H1 (cell line): ENCODE measurements around the gene CETN2. TPM values are rescaled to one million over a fixed set of nuclear protein-coding genes. Genes with fewer than 3 reads are reported as not detected.

ENCODE experiments used
- KDM1A ChIP-seq: fragments of 200-600, 300-600 bp; sonication (generic); IDR thresholded peaks from 2 replicates; pipeline ENCODE4 v1.7.1; 2016; ENCODE audit warnings: mild to moderate bottlenecking, low read length, borderline replicate concordance
- PHF8 ChIP-seq: fragments of 200-600 bp; sonication (generic); conservative IDR thresholded peaks from 2 replicates; pipeline ENCODE4 v1.7.1; 2012; ENCODE audit warnings: low read depth, mild to moderate bottlenecking, inconsistent platforms, low read length, moderate library complexity
- SP2 ChIP-seq: IDR thresholded peaks from 2 replicates; pipeline ENCODE4 v1.6.1; 2012; ENCODE audit warnings: mild to moderate bottlenecking, low read length, inconsistent platforms
- polyA plus RNA-seq, 7 experiments: library from polyadenylated mRNA; depleted of rRNA in 3 of 7; stranded (reverse) in 5 of 7; unstranded in 2 of 7; fragments of >200 nt in 5 of 7; fragments of 200-250 nt in 2 of 7; gene quantifications; 1 replicate in 5 of 7; 2 replicates in 1 of 7; 4 replicates in 1 of 7; pipeline versions ENCODE4 v1.2.1 to v1.2.3, GENCODE V29; 2011 to 2013; ENCODE audit warnings: missing spikeins in 2 of 7, mixed read lengths in 2 of 7
- total RNA-seq: library from RNA; stranded (reverse); fragmentation: NEBNext Ultra II Directional; extraction: Animal tissue kit (Norgen Biotek cat#: 25700); gene quantifications from 2 replicates; pipeline ENCODE4 v1.2.1, GENCODE V29; 2021

CETN2 gene
- total and polyA plus RNA-seq, 2 of the 8 experiments (the other 6 are each of a cell fraction or from before 2014, with no cell fraction given): 13.1 to 24.3 TPM

DNA sequence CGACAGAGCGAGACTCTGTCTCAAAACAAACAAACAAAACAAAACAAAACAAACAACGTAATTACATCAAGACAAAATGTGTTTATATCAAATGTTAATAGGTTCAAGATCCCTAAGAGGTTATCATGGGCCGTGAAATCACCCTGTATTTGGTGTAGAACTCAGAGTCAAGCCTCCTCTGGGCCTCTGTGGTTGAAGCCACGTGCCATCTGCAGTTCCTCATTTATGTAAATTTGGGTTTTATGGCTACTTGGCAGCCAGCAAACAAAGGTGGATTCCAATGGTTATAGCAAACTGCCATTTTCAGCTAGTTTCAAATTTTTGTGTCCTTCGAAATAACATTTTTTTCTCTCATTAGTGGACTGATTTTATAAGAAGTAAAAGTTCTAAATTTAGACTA, 16.7 kb upstream of the CETN2 start (continued):
- TF ChIP-seq KDM1A: no peak
- no peak for TF ChIP-seq PHF8
- no peak for TF ChIP-seq SP2
